HS-5 (cell line): ENCODE results near the gene LRRC17.
"Not testable (repeated sequence)": the region's sequence is repeated elsewhere in the genome, so short reads cannot be mapped to it uniquely, and the experiment has no call there.

Experiments used
- DNase-seq: peaks from one replicate; pipeline ENCODE4 v3.0.0-alpha.2; 2012; ENCODE audit warnings: low read depth

The LRRC17 gene

GRCh38 chr7:102942868-102943267, 30.1 kb downstream of the LRRC17 start:
- no peak for DNase-seq

GRCh38 chr7:102943423-102944169, 30.8 kb downstream of the LRRC17 start:
- DNase-seq, result no peak

- DNase-seq, result no peak
Measured at GRCh38 chr7:102944241-102944640, 31.4 kb downstream of the LRRC17 start.

GRCh38 chr7:102951839-102952238, 39.0 kb downstream of the LRRC17 start:
- DNase-seq, result no peak

GRCh38 chr7:102953406-102953805, 40.6 kb downstream of the LRRC17 start:
- DNase-seq, result no peak

GRCh38 chr7:102954359-102954758, 41.6 kb downstream of the LRRC17 start:
- DNase-seq, result not testable (repeated sequence)

GRCh38 chr7:102958004-102958403, 45.2 kb downstream of the LRRC17 start:
- not testable (repeated sequence) for DNase-seq

- not testable (repeated sequence) for DNase-seq
Measured at GRCh38 chr7:102961993-102962392, 49.2 kb downstream of the LRRC17 start.

GRCh38 chr7:102966465-102966864, 53.7 kb downstream of the LRRC17 start:
- DNase-seq, result no peak

GRCh38 chr7:102967798-102968197, 55.0 kb downstream of the LRRC17 start:
- no peak for DNase-seq

GRCh38 chr7:102973096-102973802, 60.4 kb downstream of the LRRC17 start:
- no peak for DNase-seq

GRCh38 chr7:102974366-102975236, 61.8 kb downstream of the LRRC17 start:
- no peak for DNase-seq

GRCh38 chr7:102975854-102976253, 63.1 kb downstream of the LRRC17 start:
- no peak for DNase-seq

- no peak for DNase-seq
Measured at GRCh38 chr7:102976493-102976892, 63.7 kb downstream of the LRRC17 start.

GRCh38 chr7:102977586-102977985, 64.8 kb downstream of the LRRC17 start:
- not testable (repeated sequence) for DNase-seq

GRCh38 chr7:102978284-102978683, 65.5 kb downstream of the LRRC17 start:
- DNase-seq, result no peak

- no peak for DNase-seq
Measured at GRCh38 chr7:102979670-102980069, 66.9 kb downstream of the LRRC17 start.

GRCh38 chr7:102981451-102981850, 68.7 kb downstream of the LRRC17 start:
- no peak for DNase-seq

GRCh38 chr7:102982235-102982634, 69.4 kb downstream of the LRRC17 start:
- DNase-seq, result no peak

GRCh38 chr7:102983602-102984001, 70.8 kb downstream of the LRRC17 start:
- no peak for DNase-seq

- DNase-seq, result no peak
Measured at GRCh38 chr7:102985176-102985783, 72.5 kb downstream of the LRRC17 start.

- DNase-seq, result no peak
Measured at GRCh38 chr7:102988088-102988487, 75.3 kb downstream of the LRRC17 start.
